ENCODE results near the gene NFYC. TPM values are rescaled to one million over a fixed set of nuclear protein-coding genes. Genes with fewer than 3 reads are reported as not detected.

The NFYC gene
- total RNA-seq, 1 donor from 2014 or later, result 67.2 TPM

GRCh38 chr1:40746344-40747090 lies 55.0 kb downstream of the NFYC start:
- H3K27ac Mint-ChIP-seq (ENCODE audit: unreplicated experiment), result peak overlapping the region; percentile 73
- no peak for DNase-seq (ENCODE audit: low read depth, low spot score)
- peaks cover 32% of the 10 kb centered on the region for H3K4me1 Mint-ChIP-seq
- H3K4me3 Mint-ChIP-seq, result no peak overlapping the region
- no peaks in the 10 kb centered on the region for H3K9me3 Mint-ChIP-seq
- no peak for TF ChIP-seq CTCF (conservative IDR thresholded peaks at IDR 0.05)
- H3K36me3 Mint-ChIP-seq (ENCODE audit: low read depth), result peaks cover 14% of the 10 kb centered on the region
- no peaks in the 10 kb centered on the region for H3K27me3 Mint-ChIP-seq (ENCODE audit: low read depth)

GRCh38 chr1:40748841-40749718 lies 57.6 kb downstream of the NFYC start:
- no peak for TF ChIP-seq CTCF (conservative IDR thresholded peaks at IDR 0.05)
- no peak for DNase-seq (ENCODE audit: low read depth, low spot score)
- no peak overlapping the region for H3K27ac Mint-ChIP-seq (ENCODE audit: unreplicated experiment)
- no peaks in the 10 kb centered on the region for H3K27me3 Mint-ChIP-seq (ENCODE audit: low read depth)
- peaks cover 4% of the 10 kb centered on the region for H3K36me3 Mint-ChIP-seq (ENCODE audit: low read depth)
- H3K9me3 Mint-ChIP-seq, result no peaks in the 10 kb centered on the region
- peaks cover 32% of the 10 kb centered on the region for H3K4me1 Mint-ChIP-seq
- H3K4me3 Mint-ChIP-seq, result no peak overlapping the region

- Mint-ChIP-seq H3K4me3 (no peak overlapping the region), H3K27me3 (ENCODE audit: low read depth) (no peaks in the 10 kb centered on the region), H3K4me1 (peaks cover 26% of the 10 kb centered on the region), H3K36me3 (ENCODE audit: low read depth) (peaks cover 4% of the 10 kb centered on the region), H3K9me3 (no peaks in the 10 kb centered on the region), H3K27ac (ENCODE audit: unreplicated experiment) (no peak overlapping the region)
- no peak for TF ChIP-seq CTCF (conservative IDR thresholded peaks at IDR 0.05)
- DNase-seq (ENCODE audit: low read depth, low spot score), result no peak
These were observed 58.3 kb downstream of the NFYC start for GRCh38 chr1:40749817-40750216.

GRCh38 chr1:40750451-40750908 lies 59.0 kb downstream of the NFYC start:
- Mint-ChIP-seq H3K27ac (ENCODE audit: unreplicated experiment) (no peak overlapping the region), H3K27me3 (ENCODE audit: low read depth) (no peaks in the 10 kb centered on the region), H3K36me3 (ENCODE audit: low read depth) (peaks cover 4% of the 10 kb centered on the region), H3K4me1 (peaks cover 21% of the 10 kb centered on the region), H3K4me3 (no peak overlapping the region), H3K9me3 (no peaks in the 10 kb centered on the region)
- DNase-seq (ENCODE audit: low read depth, low spot score), result no peak
- TF ChIP-seq CTCF (conservative IDR thresholded peaks at IDR 0.05), result no peak

GRCh38 chr1:40751802-40752201 lies 60.3 kb downstream of the NFYC start:
- Mint-ChIP-seq H3K27me3 (ENCODE audit: low read depth) (no peaks in the 10 kb centered on the region), H3K36me3 (ENCODE audit: low read depth) (peaks cover 4% of the 10 kb centered on the region), H3K4me1 (peaks cover 7% of the 10 kb centered on the region), H3K4me3 (no peak overlapping the region), H3K9me3 (no peaks in the 10 kb centered on the region), H3K27ac (ENCODE audit: unreplicated experiment) (no peak overlapping the region)
- DNase-seq (ENCODE audit: low read depth, low spot score), result no peak
- no peak for TF ChIP-seq CTCF (conservative IDR thresholded peaks at IDR 0.05)

Data from neural crest cell (in vitro differentiated cells).